ENCODE measurements around the gene PTGES3.

The PTGES3 gene

GRCh38 chr12:56626701-56627100 is 61.4 kb downstream of the PTGES3 start:
- no peak for DNase-seq

GRCh38 chr12:56622535-56622934 is 65.5 kb downstream of the PTGES3 start:
- DNase-seq, result no peak

- DNase-seq, result no peak
These were observed 71.2 kb downstream of the PTGES3 start for GRCh38 chr12:56616925-56617324.

- no peak for DNase-seq
These were observed 71.8 kb downstream of the PTGES3 start for GRCh38 chr12:56616244-56616643.

- no peak for DNase-seq
These were observed 73.5 kb downstream of the PTGES3 start for GRCh38 chr12:56614627-56615026.

Data from activated CD4-positive, alpha-beta T cell treated with anti-CD3 and anti-CD28 coated beads, Interleukin-2, amount 50 U/mL, for 48 hours (primary cell).